Measurements from ENCODE around the gene NRIP1. TPM values are rescaled to one million over a fixed set of nuclear protein-coding genes. Genes with fewer than 3 reads are reported as not detected.

The NRIP1 gene
- total and polyA plus RNA-seq, 2 donors = 22.5 to 46.7 TPM

DNA sequence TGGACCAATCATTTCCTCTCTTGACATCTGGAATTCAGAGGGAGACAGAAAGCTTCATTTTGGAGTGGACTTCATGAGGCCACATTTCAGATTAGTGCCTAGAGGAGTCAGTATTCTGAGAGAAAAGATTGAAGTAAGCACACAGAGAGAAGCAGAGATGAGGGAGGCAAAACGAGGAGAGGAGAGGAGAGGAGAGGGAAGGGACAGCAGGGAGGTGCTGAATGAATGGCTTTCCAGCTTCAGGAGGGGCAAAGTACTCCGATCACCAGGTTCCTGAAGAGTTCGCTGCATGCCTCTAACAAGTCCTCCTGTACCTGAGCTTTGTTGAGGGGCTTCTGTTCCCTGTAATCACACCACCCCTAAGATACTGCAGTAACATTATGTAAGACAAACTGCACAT is 76.0 kb downstream of the NRIP1 start:
- H3K27ac ChIP-seq (ENCODE audit: low read depth in 1 of 2, low read length in 1 of 2) = no peak overlapping the region
- DNase-seq (ENCODE audit: low read depth in 6 of 9, low spot score in 9 of 9) = no peak
- H3K36me3 ChIP-seq (ENCODE audit: control insufficient read depth in 2 of 2, insufficient read depth in 2 of 2, low read length in 1 of 2) = peaks cover 13 to 29% of the 10 kb centered on the region in 2 donors
- no peak overlapping the region for H3K4me3 ChIP-seq (ENCODE audit: low read length in 2 of 2)
- no peaks in the 10 kb centered on the region for H3K27me3 ChIP-seq (ENCODE audit: control insufficient read depth in 2 of 2, insufficient read depth in 1 of 2, low read length in 1 of 2)
- WGBS = 96% methylated on average over 3 of the region's 3 CpGs
- no peaks in the 10 kb centered on the region for H3K9me3 ChIP-seq (ENCODE audit: control insufficient read depth in 2 of 2, insufficient read depth in 1 of 2, low read length in 1 of 2)
- H3K4me1 ChIP-seq (ENCODE audit: control insufficient read depth in 2 of 2, insufficient read depth in 2 of 2, low read length in 2 of 2) = no peaks in the 10 kb centered on the region

DNA sequence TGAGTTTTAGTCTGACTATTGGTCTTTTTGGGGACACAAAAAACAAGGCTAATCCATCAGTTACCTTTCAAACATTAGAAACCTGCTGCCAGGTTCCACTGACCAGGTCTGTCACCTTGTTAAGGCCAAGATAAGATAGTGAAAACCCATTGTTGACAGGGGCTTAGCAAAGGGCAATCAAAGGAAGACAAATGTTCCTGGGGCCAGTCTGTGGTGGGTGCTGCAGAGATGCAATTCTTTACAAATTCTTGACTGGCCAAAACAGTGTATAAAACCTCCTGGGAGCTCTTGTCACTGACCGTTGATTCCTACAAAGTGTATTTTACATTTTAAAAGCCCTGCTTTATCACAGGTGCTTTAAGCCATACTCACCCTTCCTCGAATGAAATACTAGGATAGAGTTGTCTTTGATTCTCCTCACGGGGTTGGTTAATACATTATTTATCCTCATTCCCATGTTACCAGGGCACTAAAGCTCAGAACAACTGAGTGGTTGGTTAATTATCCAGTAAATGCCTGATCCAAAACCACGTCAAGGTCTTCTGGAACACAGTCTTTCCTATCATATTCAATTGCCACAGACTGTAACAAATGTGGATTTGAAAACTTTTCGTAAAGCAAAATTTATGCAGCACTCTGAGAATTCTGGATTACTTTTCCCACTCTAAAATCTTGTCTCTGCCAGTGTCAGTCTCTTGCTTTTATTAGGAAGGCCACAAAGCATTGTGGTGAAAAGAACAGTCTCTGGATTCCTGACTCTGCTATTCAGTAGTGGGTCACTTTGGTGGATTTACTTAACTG is 77.2 kb downstream of the NRIP1 start:
- Histone ChIP-seq H3K9me3 (ENCODE audit: control insufficient read depth in 2 of 2, insufficient read depth in 1 of 2, low read length in 1 of 2) (no peaks in the 10 kb centered on the region), H3K4me3 (ENCODE audit: low read length in 2 of 2) (no peak overlapping the region), H3K4me1 (ENCODE audit: control insufficient read depth in 2 of 2, insufficient read depth in 2 of 2, low read length in 2 of 2) (no peaks in the 10 kb centered on the region), H3K36me3 (ENCODE audit: control insufficient read depth in 2 of 2, insufficient read depth in 2 of 2, low read length in 1 of 2) (peaks cover 13 to 29% of the 10 kb centered on the region in 2 donors), H3K27me3 (ENCODE audit: control insufficient read depth in 2 of 2, insufficient read depth in 1 of 2, low read length in 1 of 2) (no peaks in the 10 kb centered on the region), H3K27ac (ENCODE audit: low read depth in 1 of 2, low read length in 1 of 2) (no peak overlapping the region)
- no peak for DNase-seq (ENCODE audit: low read depth in 6 of 9, low spot score in 9 of 9)
- 95% methylated on average over 5 of the region's 5 CpGs for WGBS

- Histone ChIP-seq H3K27ac (ENCODE audit: low read depth in 1 of 2, low read length in 1 of 2) (no peak overlapping the region), H3K4me1 (ENCODE audit: control insufficient read depth in 2 of 2, insufficient read depth in 2 of 2, low read length in 2 of 2) (no peaks in the 10 kb centered on the region), H3K4me3 (ENCODE audit: low read length in 2 of 2) (no peak overlapping the region), H3K9me3 (ENCODE audit: control insufficient read depth in 2 of 2, insufficient read depth in 1 of 2, low read length in 1 of 2) (no peaks in the 10 kb centered on the region), H3K36me3 (ENCODE audit: control insufficient read depth in 2 of 2, insufficient read depth in 2 of 2, low read length in 1 of 2) (peaks cover 8 to 17% of the 10 kb centered on the region in 2 donors), H3K27me3 (ENCODE audit: control insufficient read depth in 2 of 2, insufficient read depth in 1 of 2, low read length in 1 of 2) (no peaks in the 10 kb centered on the region)
- 97% methylated on average over 3 of the region's 3 CpGs for WGBS
- DNase-seq (ENCODE audit: low read depth in 6 of 9, low spot score in 9 of 9) = no peak
Observed at GRCh38 chr21:14985306-14985705, 79.5 kb downstream of the NRIP1 start.

DNA sequence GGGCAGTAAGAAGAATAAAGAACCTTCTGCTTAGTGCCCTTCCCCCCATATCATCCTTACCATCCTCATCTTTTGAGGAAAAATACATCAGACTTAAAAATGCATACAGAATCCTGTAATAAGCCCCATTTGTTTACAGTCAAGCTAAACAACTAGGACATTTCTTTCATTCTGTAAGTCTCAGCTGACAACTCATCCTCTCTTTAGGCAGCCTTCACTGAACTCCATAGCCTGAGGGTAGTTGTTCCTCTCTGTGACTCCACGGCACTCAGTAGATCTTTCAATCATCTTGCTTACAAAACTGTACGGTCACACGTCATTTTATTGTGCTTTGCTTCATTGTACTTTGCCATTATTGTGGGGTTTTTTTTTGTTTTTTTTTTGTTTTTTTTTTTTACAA is 82.5 kb downstream of the NRIP1 start:
- DNase-seq (ENCODE audit: low read depth in 6 of 9, low spot score in 9 of 9) = no peak
- over 99% methylated on average over 3 of the region's 3 CpGs for WGBS
- Histone ChIP-seq H3K9me3 (ENCODE audit: control insufficient read depth in 2 of 2, insufficient read depth in 1 of 2, low read length in 1 of 2) (no peaks in the 10 kb centered on the region), H3K36me3 (ENCODE audit: control insufficient read depth in 2 of 2, insufficient read depth in 2 of 2, low read length in 1 of 2) (peaks cover 3 to 6% of the 10 kb centered on the region in 2 donors), H3K4me3 (ENCODE audit: low read length in 2 of 2) (no peak overlapping the region), H3K4me1 (ENCODE audit: control insufficient read depth in 2 of 2, insufficient read depth in 2 of 2, low read length in 2 of 2) (no peaks in the 10 kb centered on the region), H3K27ac (ENCODE audit: low read depth in 1 of 2, low read length in 1 of 2) (no peak overlapping the region), H3K27me3 (ENCODE audit: control insufficient read depth in 2 of 2, insufficient read depth in 1 of 2, low read length in 1 of 2) (no peaks in the 10 kb centered on the region)

GRCh38 chr21:14981246-14981645 is 83.6 kb downstream of the NRIP1 start:
- WGBS = over 99% methylated on average over 5 of the region's 5 CpGs

GRCh38 chr21:14979264-14979663 is 85.5 kb downstream of the NRIP1 start:
- Histone ChIP-seq H3K36me3 (ENCODE audit: control insufficient read depth in 2 of 2, insufficient read depth in 2 of 2, low read length in 1 of 2) (peaks cover 3% of the 10 kb centered on the region in 2 donors), H3K27ac (ENCODE audit: low read depth in 1 of 2, low read length in 1 of 2) (no peak overlapping the region), H3K9me3 (ENCODE audit: control insufficient read depth in 2 of 2, insufficient read depth in 1 of 2, low read length in 1 of 2) (no peaks in the 10 kb centered on the region), H3K4me1 (ENCODE audit: control insufficient read depth in 2 of 2, insufficient read depth in 2 of 2, low read length in 2 of 2) (no peaks in the 10 kb centered on the region), H3K27me3 (ENCODE audit: control insufficient read depth in 2 of 2, insufficient read depth in 1 of 2, low read length in 1 of 2) (no peaks in the 10 kb centered on the region), H3K4me3 (ENCODE audit: low read length in 2 of 2) (no peak overlapping the region)
- DNase-seq (ENCODE audit: low read depth in 6 of 9, low spot score in 9 of 9) = peak in 2 of 9 donors; percentile 10 to 21

More at GRCh38 chr21:14981246-14981645, 83.6 kb downstream of the NRIP1 start:
- H3K27me3 ChIP-seq (ENCODE audit: control insufficient read depth in 2 of 2, insufficient read depth in 1 of 2, low read length in 1 of 2) = no peaks in the 10 kb centered on the region
- peaks cover 3% of the 10 kb centered on the region in 2 donors for H3K36me3 ChIP-seq (ENCODE audit: control insufficient read depth in 2 of 2, insufficient read depth in 2 of 2, low read length in 1 of 2)
- no peak overlapping the region for H3K4me3 ChIP-seq (ENCODE audit: low read length in 2 of 2)
- DNase-seq (ENCODE audit: low read depth in 6 of 9, low spot score in 9 of 9) = no peak
- no peak overlapping the region for H3K27ac ChIP-seq (ENCODE audit: low read depth in 1 of 2, low read length in 1 of 2)
- H3K9me3 ChIP-seq (ENCODE audit: control insufficient read depth in 2 of 2, insufficient read depth in 1 of 2, low read length in 1 of 2) = no peaks in the 10 kb centered on the region
- no peaks in the 10 kb centered on the region for H3K4me1 ChIP-seq (ENCODE audit: control insufficient read depth in 2 of 2, insufficient read depth in 2 of 2, low read length in 2 of 2)

- H3K4me1 ChIP-seq (ENCODE audit: control insufficient read depth in 2 of 2, insufficient read depth in 2 of 2, low read length in 2 of 2) = no peaks in the 10 kb centered on the region
- no peaks in the 10 kb centered on the region for H3K9me3 ChIP-seq (ENCODE audit: control insufficient read depth in 2 of 2, insufficient read depth in 1 of 2, low read length in 1 of 2)
- peaks cover 3% of the 10 kb centered on the region in 2 donors for H3K36me3 ChIP-seq (ENCODE audit: control insufficient read depth in 2 of 2, insufficient read depth in 2 of 2, low read length in 1 of 2)
- H3K27me3 ChIP-seq (ENCODE audit: control insufficient read depth in 2 of 2, insufficient read depth in 1 of 2, low read length in 1 of 2) = no peaks in the 10 kb centered on the region
- H3K4me3 ChIP-seq (ENCODE audit: low read length in 2 of 2) = no peak overlapping the region
- no peak for DNase-seq (ENCODE audit: low read depth in 6 of 9, low spot score in 9 of 9)
- 98% methylated on average over 5 of the region's 5 CpGs for WGBS
- no peak overlapping the region for H3K27ac ChIP-seq (ENCODE audit: low read depth in 1 of 2, low read length in 1 of 2)
Observed at GRCh38 chr21:14977814-14978213, 87.0 kb downstream of the NRIP1 start.

- H3K4me1 ChIP-seq (ENCODE audit: control insufficient read depth in 2 of 2, insufficient read depth in 2 of 2, low read length in 2 of 2) = no peaks in the 10 kb centered on the region
- H3K4me3 ChIP-seq (ENCODE audit: low read length in 2 of 2) = no peak overlapping the region
- peaks cover 0 to 3% of the 10 kb centered on the region in 2 donors for H3K36me3 ChIP-seq (ENCODE audit: control insufficient read depth in 2 of 2, insufficient read depth in 2 of 2, low read length in 1 of 2)
- DNase-seq (ENCODE audit: low read depth in 6 of 9, low spot score in 9 of 9) = no peak
- H3K9me3 ChIP-seq (ENCODE audit: control insufficient read depth in 2 of 2, insufficient read depth in 1 of 2, low read length in 1 of 2) = no peaks in the 10 kb centered on the region
- no peak overlapping the region for H3K27ac ChIP-seq (ENCODE audit: low read depth in 1 of 2, low read length in 1 of 2)
- H3K27me3 ChIP-seq (ENCODE audit: control insufficient read depth in 2 of 2, insufficient read depth in 1 of 2, low read length in 1 of 2) = no peaks in the 10 kb centered on the region
- WGBS = 96% methylated on average over 6 of the region's 6 CpGs
Observed at GRCh38 chr21:14975136-14975919, 89.5 kb downstream of the NRIP1 start.

DNA sequence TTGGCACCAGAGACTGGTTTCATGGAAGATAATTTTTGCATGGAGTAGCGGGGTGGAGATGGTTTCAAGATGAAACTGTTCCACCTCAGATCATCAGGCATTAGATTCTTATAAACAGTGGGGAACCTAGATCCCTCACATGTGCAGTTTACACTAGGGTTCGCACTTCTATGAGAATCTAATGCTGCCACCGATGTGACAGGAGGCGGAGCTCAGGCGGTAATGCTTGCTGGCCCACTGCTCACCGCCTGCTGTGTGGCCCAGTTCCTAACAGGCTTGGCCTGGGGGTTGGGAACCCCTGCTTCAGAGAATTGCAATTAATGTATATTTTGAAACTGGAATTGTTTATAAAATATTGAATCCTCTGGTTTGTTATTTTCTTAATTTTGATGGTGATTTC is 92.1 kb downstream of the NRIP1 start:
- 97% methylated on average over 6 of the region's 6 CpGs for WGBS
- no peaks in the 10 kb centered on the region for H3K4me1 ChIP-seq (ENCODE audit: control insufficient read depth in 2 of 2, insufficient read depth in 2 of 2, low read length in 2 of 2)
- H3K9me3 ChIP-seq (ENCODE audit: control insufficient read depth in 2 of 2, insufficient read depth in 1 of 2, low read length in 1 of 2) = no peaks in the 10 kb centered on the region

More for the DNA sequence above, 92.1 kb downstream of the NRIP1 start:
- Histone ChIP-seq H3K36me3 (ENCODE audit: control insufficient read depth in 2 of 2, insufficient read depth in 2 of 2, low read length in 1 of 2) (peaks cover 5 to 6% of the 10 kb centered on the region in 2 donors), H3K27ac (ENCODE audit: low read depth in 1 of 2, low read length in 1 of 2) (no peak overlapping the region), H3K27me3 (ENCODE audit: control insufficient read depth in 2 of 2, insufficient read depth in 1 of 2, low read length in 1 of 2) (no peaks in the 10 kb centered on the region), H3K4me3 (ENCODE audit: low read length in 2 of 2) (no peak overlapping the region)
- DNase-seq (ENCODE audit: low read depth in 6 of 9, low spot score in 9 of 9) = no peak
